HCT116 (cell line): Measurements from ENCODE around the gene SDCCAG8. TPM values are rescaled to one million over a fixed set of nuclear protein-coding genes. Genes with fewer than 3 reads are reported as not detected.

ENCODE experiments used
- ATAC-seq: fragments of 200-7000 bp; cut with Tn5 transposase; 2 replicates; pipeline ENCODE4 v1.9.1; 2020; ENCODE audit warnings: mild to moderate bottlenecking, moderate library complexity
- BruUV-seq: library from RNA; stranded (reverse); fragments of 400-500 nt; replicated peaks from 2 replicates; lab custom pipeline; 2021; lab: Mats Ljungman, UMichigan
- CTCF ChIA-PET: fragments of 300-600 bp; sonication (Branson Sonifier 250); formaldehyde crosslinking; loops from one replicate; lab custom pipeline; 2021; ENCODE audit warnings: antibody characterized with exemption; lab: Charles Lee
- POLR2A ChIA-PET: fragments of 300-600, 350-600 bp; sonication (Branson Sonifier 250); formaldehyde crosslinking; loops from one replicate; lab custom pipeline; 2021; ENCODE audit warnings: antibody characterized with exemption; lab: Charles Lee
- RAD21 ChIA-PET, 2 experiments: fragments of 300-600 bp; sonication (Branson Sonifier 250); formaldehyde crosslinking; loops; one replicate each; lab custom pipeline; 2023; ENCODE audit warnings: low total read pairs in 2 of 2; ENCODE audit not compliant: uncharacterized antibody in 2 of 2, unreplicated experiment in 2 of 2, low non-redundant PET in 1 of 2; lab: Charles Lee
- DNase-seq: peaks from one replicate; pipeline ENCODE4 v3.0.0-alpha.2; 2010; ENCODE audit warnings: low read depth, low spot score
- H2AFZ ChIP-seq: fragments of 200-600 bp; shearing (Covaris generic), sonication (generic); 2 replicates; pipeline ENCODE4 v1.6.1; 2017; ENCODE audit warnings: low read depth, mixed run types, mixed read lengths, antibody characterized with exemption, low read length; ENCODE audit not compliant: poor library complexity, severe bottlenecking
- H3K27ac ChIP-seq: 2 replicates; pipeline ENCODE4 v1.5.1; 2012; ENCODE audit warnings: low read depth, low read length
- H3K27me3 ChIP-seq: fragments of 200-600 bp; sonication (generic); 2 replicates; pipeline ENCODE4 v1.6.1; 2016; ENCODE audit warnings: mixed run types, low read length, mixed read lengths; ENCODE audit not compliant: insufficient read depth
- H3K36me3 ChIP-seq, 2 experiments: fragments of 200-500 bp in 1 of 2; fragments of 200-600 bp in 1 of 2; sonication (Bioruptor generic) in 1 of 2; sonication (generic) in 1 of 2; 2 replicates each; pipeline versions ENCODE4 v1.5.1 to v1.6.1; 2014 to 2016; ENCODE audit warnings: low read length in 2 of 2, inconsistent platforms in 1 of 2, mixed read lengths in 1 of 2, mixed run types in 1 of 2; ENCODE audit not compliant: insufficient read depth in 2 of 2, control insufficient read depth in 1 of 2
- H3K4me1 ChIP-seq, 2 experiments: fragments of 200-600 bp in 1 of 2; sonication (generic) in 1 of 2; 2 replicates each; pipeline versions ENCODE4 v1.5.1 to v1.6.1; 2012 to 2017; ENCODE audit warnings: low read length in 2 of 2, inconsistent platforms in 1 of 2, mild to moderate bottlenecking in 1 of 2, mixed read lengths in 1 of 2, mixed run types in 1 of 2, moderate library complexity in 1 of 2; ENCODE audit not compliant: insufficient read depth in 2 of 2, control insufficient read depth in 1 of 2
- H3K4me2 ChIP-seq: fragments of 200-600 bp; sonication (generic); 2 replicates; pipeline ENCODE4 v1.6.1; 2017; ENCODE audit warnings: mixed run types, low read length, mixed read lengths
- H3K4me3 ChIP-seq, 2 experiments: fragments of 200-600 bp in 1 of 2; sonication (generic) in 1 of 2; replicated peaks in 1 of 2; 2 replicates each; pipeline ENCODE4 v1.5.1; 2011 to 2016; ENCODE audit warnings: low read length in 2 of 2, control low read depth in 1 of 2, low read depth in 1 of 2, mild to moderate bottlenecking in 1 of 2, mixed read lengths in 1 of 2, mixed run types in 1 of 2
- H3K79me2 ChIP-seq: fragments of 200-600 bp; sonication (generic); 2 replicates; pipeline ENCODE4 v1.6.1; 2017; ENCODE audit warnings: mild to moderate bottlenecking, mixed run types, low read length, moderate library complexity, mixed read lengths; ENCODE audit not compliant: insufficient read depth
- H3K9ac ChIP-seq: fragments of 200-600 bp; sonication (generic); 2 replicates; pipeline ENCODE4 v1.6.1; 2016; ENCODE audit warnings: low read length, mixed read lengths
- H3K9me2 ChIP-seq: fragments of 200-600 bp; sonication (generic), shearing (Covaris generic); 2 replicates; pipeline ENCODE4 v1.6.1; 2017; ENCODE audit warnings: mixed run types, mild to moderate bottlenecking, moderate library complexity; ENCODE audit not compliant: insufficient read depth
- H3K9me3 ChIP-seq, 2 experiments: fragments of 200-500 bp in 1 of 2; fragments of 200-600 bp in 1 of 2; sonication (Bioruptor generic) in 1 of 2; sonication (generic) in 1 of 2; 2 replicates each; pipeline ENCODE4 v1.6.1; 2014 to 2017; ENCODE audit warnings: low read length in 2 of 2, mixed read lengths in 2 of 2, inconsistent platforms in 1 of 2, low read depth in 1 of 2, mild to moderate bottlenecking in 1 of 2, mixed run types in 1 of 2, moderate library complexity in 1 of 2; ENCODE audit not compliant: control insufficient read depth in 1 of 2, insufficient read depth in 1 of 2
- H4K20me1 ChIP-seq: fragments of 200-600 bp; sonication (generic), shearing (Covaris generic); 2 replicates; pipeline ENCODE4 v1.6.1; 2017; ENCODE audit warnings: mixed run types, mild to moderate bottlenecking, moderate library complexity; ENCODE audit not compliant: insufficient read depth
- CTCF ChIP-seq, 3 experiments: fragments of 200-600 bp in 1 of 3; sonication (generic) in 1 of 3; IDR thresholded peaks in 2 of 3; conservative IDR thresholded peaks in 1 of 3; 2 replicates each; pipeline ENCODE4 v1.5.1; 2012 to 2017; ENCODE audit warnings: low read depth in 2 of 3, low read length in 2 of 3, antibody characterized with exemption in 1 of 3, borderline replicate concordance in 1 of 3, control low read depth in 1 of 3, mild to moderate bottlenecking in 1 of 3, mixed read lengths in 1 of 3, mixed run types in 1 of 3, moderate library complexity in 1 of 3; ENCODE audit not compliant: insufficient read depth in 1 of 3
- EGR1 ChIP-seq: IDR thresholded peaks from 2 replicates; pipeline ENCODE4 v1.6.1; 2012; ENCODE audit warnings: low read depth
- ELF1 ChIP-seq: IDR thresholded peaks from 2 replicates; pipeline ENCODE4 v1.6.1; 2012; ENCODE audit warnings: low read depth, borderline replicate concordance
- EZH2 ChIP-seq: fragments of 200-600 bp; sonication (generic); IDR thresholded peaks from 2 replicates; pipeline ENCODE4 v1.6.1; 2017; ENCODE audit warnings: antibody characterized with exemption, mixed run types
- EZH2phosphoT487 ChIP-seq: fragments of 200-600 bp; IDR thresholded peaks from 2 replicates; pipeline ENCODE4 v1.6.1; 2018; ENCODE audit warnings: antibody characterized with exemption, borderline replicate concordance
- JUND ChIP-seq: IDR thresholded peaks from 2 replicates; pipeline ENCODE4 v1.6.1; 2012
- POLR2A ChIP-seq: IDR thresholded peaks from 2 replicates; pipeline ENCODE4 v1.7.0; 2011; ENCODE audit warnings: borderline replicate concordance; ENCODE audit not compliant: insufficient read depth, insufficient read length; ENCODE audit errors: extremely low read depth
- POLR2AphosphoS5 ChIP-seq: IDR thresholded peaks from 2 replicates; pipeline ENCODE4 v1.6.1; 2011; ENCODE audit warnings: mild to moderate bottlenecking, low read depth, low read length, moderate library complexity
- RAD21 ChIP-seq: IDR thresholded peaks from 2 replicates; pipeline ENCODE4 v1.6.1; 2012; ENCODE audit warnings: low read depth, mild to moderate bottlenecking
- SIN3A ChIP-seq: IDR thresholded peaks from 2 replicates; pipeline ENCODE4 v1.6.1; 2012; ENCODE audit warnings: low read depth
- SP1 ChIP-seq: IDR thresholded peaks from 2 replicates; pipeline ENCODE4 v1.6.1; 2012; ENCODE audit warnings: low read depth
- TCF7L2 ChIP-seq: IDR thresholded peaks from 2 replicates; pipeline ENCODE4 v1.7.0; 2011; ENCODE audit warnings: borderline replicate concordance, inconsistent platforms; ENCODE audit not compliant: insufficient read depth, insufficient read length; ENCODE audit errors: extremely low read depth
- YY1 ChIP-seq: IDR thresholded peaks from 2 replicates; pipeline ENCODE4 v1.6.1; 2011; ENCODE audit warnings: low read length, low read depth, moderate library complexity, mild to moderate bottlenecking; ENCODE audit not compliant: insufficient replicate concordance; ENCODE audit errors: extremely low read depth
- ZFX ChIP-seq: fragments of 450-650 bp; IDR thresholded peaks from 2 replicates; pipeline ENCODE4 v1.6.1; 2017
- intact Hi-C: fragments of 100-400 bp; cut with micrococcal nuclease; formaldehyde crosslinking; loops from 2 replicates; pipeline ENCODE4 v1.10.0; 2022
- total RNA-seq: library from RNA; stranded (reverse); gene quantifications from one replicate; pipeline ENCODE4 v1.2.1, GENCODE V29; 2021; ENCODE audit not compliant: unreplicated experiment
- TF ChIP-seq, protein P1 (sequence below): IDR thresholded peaks from 2 replicates; pipeline ENCODE4 v1.6.1; 2012; ENCODE audit warnings: low read depth
- TF ChIP-seq, protein P2 (sequence below): IDR thresholded peaks from 2 replicates; pipeline ENCODE4 v1.6.1; 2012
- TF ChIP-seq, protein P3 (sequence below): IDR thresholded peaks from 2 replicates; pipeline ENCODE4 v1.6.1; 2011; ENCODE audit warnings: mild to moderate bottlenecking, low read length, moderate library complexity; ENCODE audit not compliant: insufficient replicate concordance; ENCODE audit errors: extremely low read depth

Gene SDCCAG8
- total RNA-seq, 1 experiment from 2014 or later: 38.2 TPM

DNA sequence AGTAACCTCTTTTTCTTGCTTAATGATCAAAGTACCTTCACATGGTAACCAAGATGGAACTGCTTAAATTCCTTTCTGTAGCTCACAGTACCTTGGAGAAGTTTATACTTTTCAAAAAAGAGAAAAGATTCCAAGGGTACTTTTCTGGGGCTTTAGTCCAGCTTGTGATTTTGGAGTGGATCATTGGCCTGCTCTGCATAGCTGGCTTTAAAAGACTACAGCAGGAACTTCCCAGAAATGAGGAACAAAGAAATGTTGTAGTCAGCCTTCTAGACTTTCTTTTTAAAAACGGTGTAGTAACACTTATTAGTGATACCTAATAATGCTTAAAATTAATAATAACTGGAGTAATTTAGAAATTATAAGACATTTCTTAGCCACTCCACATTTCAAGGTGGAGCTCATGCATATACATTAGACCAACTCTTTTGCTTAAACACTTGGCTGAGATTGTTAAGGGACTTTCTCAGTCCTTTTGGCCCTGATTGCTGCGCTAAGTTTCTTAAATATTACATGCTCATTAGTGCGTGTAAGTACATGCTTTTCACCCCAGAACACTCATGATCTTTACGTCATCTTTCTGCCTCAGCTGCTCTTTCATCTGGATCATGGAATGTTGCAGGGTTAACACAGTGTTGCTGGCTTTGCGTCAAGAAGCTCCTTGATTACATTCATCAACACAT is 57.3 kb downstream of the SDCCAG8 start:
- CTCF ChIA-PET: no interaction called here
- no peak for DNase-seq
- Histone ChIP-seq H3K4me3 (no peak overlapping the region), H3K79me2 (no peaks in the 10 kb centered on the region)
- BruUV-seq: no TSS peak
- no peak for TF ChIP-seq ELF1
- TF ChIP-seq TCF7L2: no peak
- TF ChIP-seq SIN3A: no peak
- TF ChIP-seq RAD21: no peak
- TF ChIP-seq POLR2AphosphoS5: no peak
- TF ChIP-seq, protein P1, sequence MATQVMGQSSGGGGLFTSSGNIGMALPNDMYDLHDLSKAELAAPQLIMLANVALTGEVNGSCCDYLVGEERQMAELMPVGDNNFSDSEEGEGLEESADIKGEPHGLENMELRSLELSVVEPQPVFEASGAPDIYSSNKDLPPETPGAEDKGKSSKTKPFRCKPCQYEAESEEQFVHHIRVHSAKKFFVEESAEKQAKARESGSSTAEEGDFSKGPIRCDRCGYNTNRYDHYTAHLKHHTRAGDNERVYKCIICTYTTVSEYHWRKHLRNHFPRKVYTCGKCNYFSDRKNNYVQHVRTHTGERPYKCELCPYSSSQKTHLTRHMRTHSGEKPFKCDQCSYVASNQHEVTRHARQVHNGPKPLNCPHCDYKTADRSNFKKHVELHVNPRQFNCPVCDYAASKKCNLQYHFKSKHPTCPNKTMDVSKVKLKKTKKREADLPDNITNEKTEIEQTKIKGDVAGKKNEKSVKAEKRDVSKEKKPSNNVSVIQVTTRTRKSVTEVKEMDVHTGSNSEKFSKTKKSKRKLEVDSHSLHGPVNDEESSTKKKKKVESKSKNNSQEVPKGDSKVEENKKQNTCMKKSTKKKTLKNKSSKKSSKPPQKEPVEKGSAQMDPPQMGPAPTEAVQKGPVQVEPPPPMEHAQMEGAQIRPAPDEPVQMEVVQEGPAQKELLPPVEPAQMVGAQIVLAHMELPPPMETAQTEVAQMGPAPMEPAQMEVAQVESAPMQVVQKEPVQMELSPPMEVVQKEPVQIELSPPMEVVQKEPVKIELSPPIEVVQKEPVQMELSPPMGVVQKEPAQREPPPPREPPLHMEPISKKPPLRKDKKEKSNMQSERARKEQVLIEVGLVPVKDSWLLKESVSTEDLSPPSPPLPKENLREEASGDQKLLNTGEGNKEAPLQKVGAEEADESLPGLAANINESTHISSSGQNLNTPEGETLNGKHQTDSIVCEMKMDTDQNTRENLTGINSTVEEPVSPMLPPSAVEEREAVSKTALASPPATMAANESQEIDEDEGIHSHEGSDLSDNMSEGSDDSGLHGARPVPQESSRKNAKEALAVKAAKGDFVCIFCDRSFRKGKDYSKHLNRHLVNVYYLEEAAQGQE: no peak
- TF ChIP-seq POLR2A: no peak
- TF ChIP-seq CTCF (IDR thresholded peaks at IDR 0.05 in 2 of 3, conservative IDR thresholded peaks at IDR 0.05 in 1 of 3; ENCODE audit: borderline replicate concordance in 1 of 3, insufficient read depth in 1 of 3, low read depth in 2 of 3, low read length in 2 of 3): no peak
- no peak for TF ChIP-seq EGR1
- TF ChIP-seq, protein P2, sequence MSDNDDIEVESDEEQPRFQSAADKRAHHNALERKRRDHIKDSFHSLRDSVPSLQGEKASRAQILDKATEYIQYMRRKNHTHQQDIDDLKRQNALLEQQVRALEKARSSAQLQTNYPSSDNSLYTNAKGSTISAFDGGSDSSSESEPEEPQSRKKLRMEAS: no peak
- TF ChIP-seq EZH2: no peak
- TF ChIP-seq ZFX: no peak
- no peak for TF ChIP-seq YY1
- TF ChIP-seq JUND: no peak
- no peak for TF ChIP-seq SP1
- TF ChIP-seq EZH2phosphoT487: no peak
- TF ChIP-seq, protein P3, sequence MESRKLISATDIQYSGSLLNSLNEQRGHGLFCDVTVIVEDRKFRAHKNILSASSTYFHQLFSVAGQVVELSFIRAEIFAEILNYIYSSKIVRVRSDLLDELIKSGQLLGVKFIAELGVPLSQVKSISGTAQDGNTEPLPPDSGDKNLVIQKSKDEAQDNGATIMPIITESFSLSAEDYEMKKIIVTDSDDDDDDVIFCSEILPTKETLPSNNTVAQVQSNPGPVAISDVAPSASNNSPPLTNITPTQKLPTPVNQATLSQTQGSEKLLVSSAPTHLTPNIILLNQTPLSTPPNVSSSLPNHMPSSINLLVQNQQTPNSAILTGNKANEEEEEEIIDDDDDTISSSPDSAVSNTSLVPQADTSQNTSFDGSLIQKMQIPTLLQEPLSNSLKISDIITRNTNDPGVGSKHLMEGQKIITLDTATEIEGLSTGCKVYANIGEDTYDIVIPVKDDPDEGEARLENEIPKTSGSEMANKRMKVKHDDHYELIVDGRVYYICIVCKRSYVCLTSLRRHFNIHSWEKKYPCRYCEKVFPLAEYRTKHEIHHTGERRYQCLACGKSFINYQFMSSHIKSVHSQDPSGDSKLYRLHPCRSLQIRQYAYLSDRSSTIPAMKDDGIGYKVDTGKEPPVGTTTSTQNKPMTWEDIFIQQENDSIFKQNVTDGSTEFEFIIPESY: no peak
- TF ChIP-seq, all 23 proteins: peak for 0
- Histone ChIP-seq H3K4me2 (no peak overlapping the region), H2AFZ (no peak overlapping the region), H3K4me1 (no peaks in the 10 kb centered on the region), H3K27ac (no peak overlapping the region), H3K9ac (no peak overlapping the region), H3K27me3 (no peaks in the 10 kb centered on the region), H3K36me3 (peaks cover 0 to 1% of the 10 kb centered on the region in 2 experiments; a peak in 1 of 4 replicates), H4K20me1 (no peaks in the 10 kb centered on the region), H3K9me2 (no peaks in the 10 kb centered on the region), H3K9me3 (no peaks in the 10 kb centered on the region)
- ChIA-PET POLR2A (no interaction called here), RAD21 (no interaction called here)
- intact Hi-C loops: no loop called here
- ATAC-seq: no peak
